GM23338 (cell line): ENCODE data around the gene ERP27.

Experiments
- EZH2phosphoT487 ChIP-seq: fragments of 200-600 bp; sonication (generic); IDR thresholded peaks from one replicate; pipeline ENCODE4 v1.8.1; 2018; ENCODE audit warnings: antibody characterized with exemption; ENCODE audit not compliant: unreplicated experiment
- POLR2AphosphoS5 ChIP-seq: IDR thresholded peaks from 2 replicates; pipeline ENCODE4 v1.6.1; 2016; ENCODE audit warnings: antibody characterized with exemption, low read depth
- ZNF114 ChIP-seq: fragments of 250-450 bp; sonication (Bioruptor Pico); IDR thresholded peaks from 2 replicates; pipeline ENCODE4 v1.5.0; 2020; ENCODE audit warnings: mild to moderate bottlenecking, moderate library complexity
- TF ChIP-seq, protein P1 (sequence below), 2 experiments: fragments of 200-600 bp in 1 of 2; sonication (generic) in 1 of 2; conservative IDR thresholded peaks; 2 replicates each; pipeline versions ENCODE4 v1.5.1 to v1.6.1; 2016 to 2017; ENCODE audit warnings: antibody characterized with exemption in 2 of 2, low read depth in 2 of 2, mild to moderate bottlenecking in 2 of 2, moderate library complexity in 1 of 2

DNA sequence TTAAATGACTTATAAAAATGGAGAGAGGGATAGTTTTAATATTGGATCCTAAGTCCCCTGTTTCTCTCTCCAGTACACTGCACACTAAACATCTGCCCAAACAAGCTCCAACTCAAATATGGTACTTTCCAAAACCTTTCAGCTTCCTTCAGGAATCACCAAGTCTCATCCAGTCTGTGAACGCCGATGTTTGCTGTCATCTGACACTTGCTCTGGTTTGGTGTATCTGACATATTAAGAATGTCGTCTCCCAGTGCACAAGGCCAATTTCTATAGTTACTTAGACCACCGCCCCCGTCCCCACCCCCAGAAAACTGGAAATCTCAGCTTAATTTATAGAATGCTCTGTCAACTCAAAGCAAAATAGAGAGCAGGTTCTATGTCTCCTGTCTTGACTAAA lies 47.6 kb downstream of the ERP27 start:
- TF ChIP-seq, protein P1, sequence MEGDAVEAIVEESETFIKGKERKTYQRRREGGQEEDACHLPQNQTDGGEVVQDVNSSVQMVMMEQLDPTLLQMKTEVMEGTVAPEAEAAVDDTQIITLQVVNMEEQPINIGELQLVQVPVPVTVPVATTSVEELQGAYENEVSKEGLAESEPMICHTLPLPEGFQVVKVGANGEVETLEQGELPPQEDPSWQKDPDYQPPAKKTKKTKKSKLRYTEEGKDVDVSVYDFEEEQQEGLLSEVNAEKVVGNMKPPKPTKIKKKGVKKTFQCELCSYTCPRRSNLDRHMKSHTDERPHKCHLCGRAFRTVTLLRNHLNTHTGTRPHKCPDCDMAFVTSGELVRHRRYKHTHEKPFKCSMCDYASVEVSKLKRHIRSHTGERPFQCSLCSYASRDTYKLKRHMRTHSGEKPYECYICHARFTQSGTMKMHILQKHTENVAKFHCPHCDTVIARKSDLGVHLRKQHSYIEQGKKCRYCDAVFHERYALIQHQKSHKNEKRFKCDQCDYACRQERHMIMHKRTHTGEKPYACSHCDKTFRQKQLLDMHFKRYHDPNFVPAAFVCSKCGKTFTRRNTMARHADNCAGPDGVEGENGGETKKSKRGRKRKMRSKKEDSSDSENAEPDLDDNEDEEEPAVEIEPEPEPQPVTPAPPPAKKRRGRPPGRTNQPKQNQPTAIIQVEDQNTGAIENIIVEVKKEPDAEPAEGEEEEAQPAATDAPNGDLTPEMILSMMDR (conservative IDR thresholded peaks at IDR 0.05; ENCODE audit: low read depth in 2 of 2) = no peak
- TF ChIP-seq POLR2AphosphoS5 (no peak), ZNF114 (CRISPR knock-in tag) (no peak), EZH2phosphoT487 (no peak)
